Erythroblast (primary cell): ENCODE results near the gene C17orf114.

Source experiments
- DNase-seq, 2 experiments: peaks; one replicate each; lab custom pipeline; 2025; lab: John Stamatoyannopoulos, UW
- GATA1 ChIP-seq: IDR thresholded peaks from 2 replicates; pipeline ENCODE4 v1.6.1; 2011; ENCODE audit warnings: low read depth, mild to moderate bottlenecking, control low read depth, low read length, moderate library complexity
- POLR2A ChIP-seq: IDR thresholded peaks from 2 replicates; pipeline ENCODE4 v1.6.1; 2011; ENCODE audit warnings: mild to moderate bottlenecking, low read length

C17orf114 gene

DNA sequence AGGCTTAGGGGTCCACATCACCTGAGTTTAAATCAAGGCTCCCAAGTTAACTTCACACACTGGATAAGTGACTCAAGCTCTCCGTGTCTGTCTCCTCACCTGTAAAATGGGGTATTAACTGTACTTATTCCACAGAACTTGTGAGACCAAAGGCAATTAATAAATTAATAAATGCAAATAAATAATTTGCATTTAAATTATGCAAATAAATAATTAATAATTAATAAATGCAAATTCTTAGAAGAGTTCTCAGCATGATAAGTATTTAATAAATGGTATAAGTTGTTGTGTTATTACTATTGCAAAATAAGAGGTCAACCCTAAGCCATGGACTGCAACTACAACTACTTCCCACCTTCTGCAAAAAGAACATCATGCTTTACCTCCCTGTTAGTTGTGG lies 48.7 kb downstream of the C17orf114 start:
- TF ChIP-seq POLR2A (no peak), GATA1 (no peak)
- DNase-seq = no peak

DNA sequence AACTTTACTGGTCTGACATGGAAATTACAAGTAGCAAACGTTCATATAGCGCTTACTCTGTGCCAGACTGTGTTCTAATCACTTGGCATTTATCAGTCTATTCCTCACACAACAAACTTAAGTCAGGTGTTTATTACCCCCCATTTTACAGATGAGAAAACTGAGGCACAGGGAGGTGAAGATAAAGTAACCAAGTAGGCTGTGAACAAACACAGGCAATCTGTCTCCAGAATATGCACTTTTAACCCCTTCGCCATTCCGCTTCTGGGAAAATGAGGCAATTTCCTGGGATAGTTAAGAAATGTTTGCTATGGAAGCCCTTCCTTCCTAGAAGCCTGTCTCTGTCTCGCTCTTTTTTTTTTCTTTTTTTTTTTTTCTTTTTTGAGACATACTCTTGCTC lies 50.2 kb downstream of the C17orf114 start:
- DNase-seq = no peak
- TF ChIP-seq POLR2A (no peak), GATA1 (no peak)
